Mucosa of stomach (tissue), 1 donor: ENCODE data around the gene UBE2D4.
"Not testable (repeated sequence)": the region's sequence is repeated elsewhere in the genome, so short reads cannot be mapped to it uniquely, and the experiment has no call there.

ENCODE experiments used
- H3K27me3 ChIP-seq: one replicate; pipeline ENCODE4 v1.7.0; 2013; ENCODE audit warnings: mild to moderate bottlenecking, low read length; ENCODE audit not compliant: control insufficient read depth, insufficient read depth
- H3K36me3 ChIP-seq: one replicate; pipeline ENCODE4 v1.7.0; 2013; ENCODE audit warnings: low read length; ENCODE audit not compliant: control insufficient read depth, insufficient read depth
- H3K4me1 ChIP-seq: one replicate; pipeline ENCODE4 v1.7.0; 2013; ENCODE audit warnings: mild to moderate bottlenecking, low read length; ENCODE audit not compliant: control insufficient read depth, insufficient read depth
- H3K4me3 ChIP-seq: one replicate; pipeline ENCODE4 v1.7.0; 2013; ENCODE audit warnings: low read length
- H3K9ac ChIP-seq: one replicate; pipeline ENCODE4 v1.7.0; 2013; ENCODE audit warnings: mild to moderate bottlenecking, low read length, moderate library complexity
- H3K9me3 ChIP-seq: one replicate; pipeline ENCODE4 v1.7.0; 2013; ENCODE audit warnings: mild to moderate bottlenecking, low read length, moderate library complexity; ENCODE audit not compliant: control insufficient read depth
- donor health status: Pancreatic carcinoma.

UBE2D4 gene

DNA sequence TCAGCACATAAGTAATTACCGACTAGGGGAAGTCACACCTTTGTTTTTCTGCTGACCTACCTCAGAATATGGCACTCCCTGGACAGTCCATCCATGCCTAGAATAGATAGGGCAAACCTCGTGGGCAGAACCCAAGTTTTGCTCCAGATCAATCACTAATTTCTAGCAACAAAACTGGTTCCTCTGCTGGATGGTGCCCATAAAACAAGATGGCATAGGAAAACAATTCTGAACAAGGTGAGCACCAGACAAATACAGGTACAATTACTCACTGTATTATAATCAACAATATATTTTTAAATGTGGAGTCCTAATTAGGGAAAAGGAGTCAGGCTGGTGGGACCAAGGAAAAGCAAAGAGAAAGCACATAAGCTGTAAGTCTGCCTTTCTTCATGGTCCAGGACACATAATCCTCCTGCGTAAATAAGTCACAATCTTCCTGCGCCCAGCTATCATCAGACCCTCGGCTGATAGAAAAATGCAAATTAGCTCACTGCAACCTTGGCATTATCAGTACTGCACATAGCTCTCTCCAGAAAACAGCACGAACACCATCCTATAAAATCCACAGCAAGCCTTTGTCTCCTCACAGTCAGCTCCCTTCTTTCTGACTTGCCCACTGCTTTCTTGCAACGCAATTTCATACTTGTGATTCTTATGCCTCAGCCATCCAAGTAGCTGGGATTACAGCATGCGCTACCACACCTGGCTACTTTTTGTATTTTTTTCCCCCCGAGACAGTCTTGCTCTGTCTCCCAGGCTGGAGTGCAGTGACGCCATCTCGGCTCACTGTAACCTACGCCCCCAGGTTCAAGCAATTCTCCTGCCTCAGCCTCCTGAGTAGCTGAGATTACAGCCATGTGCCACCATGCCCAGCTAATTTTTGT lies 34.9 kb upstream of the UBE2D4 start:
- Histone ChIP-seq H3K27me3 (no peaks in the 10 kb centered on the region), H3K36me3 (no peaks in the 10 kb centered on the region), H3K4me1 (peaks cover 23% of the 10 kb centered on the region), H3K9me3 (no peaks in the 10 kb centered on the region), H3K4me3 (no peak overlapping the region), H3K9ac (no peak overlapping the region)

GRCh38 chr7:43895847-43896415 lies 30.3 kb upstream of the UBE2D4 start:
- no peak overlapping the region for H3K4me3 ChIP-seq
- no peaks in the 10 kb centered on the region for H3K36me3 ChIP-seq
- no peaks in the 10 kb centered on the region for H3K9me3 ChIP-seq
- no peak overlapping the region for H3K9ac ChIP-seq
- no peaks in the 10 kb centered on the region for H3K27me3 ChIP-seq
- H3K4me1 ChIP-seq: peaks cover 8% of the 10 kb centered on the region

- not testable (repeated sequence) for H3K9me3 ChIP-seq, H3K27me3 ChIP-seq, H3K4me1 ChIP-seq, H3K36me3 ChIP-seq, H3K4me3 ChIP-seq, H3K9ac ChIP-seq
Measured at GRCh38 chr7:43898571-43898970, 27.7 kb upstream of the UBE2D4 start.

- H3K4me1 ChIP-seq: peaks cover 24% of the 10 kb centered on the region
- no peaks in the 10 kb centered on the region for H3K36me3 ChIP-seq
- no peaks in the 10 kb centered on the region for H3K27me3 ChIP-seq
- no peaks in the 10 kb centered on the region for H3K9me3 ChIP-seq
- H3K9ac ChIP-seq: no peak overlapping the region
- H3K4me3 ChIP-seq: no peak overlapping the region
Measured at GRCh38 chr7:43902542-43903054, 23.6 kb upstream of the UBE2D4 start.

DNA sequence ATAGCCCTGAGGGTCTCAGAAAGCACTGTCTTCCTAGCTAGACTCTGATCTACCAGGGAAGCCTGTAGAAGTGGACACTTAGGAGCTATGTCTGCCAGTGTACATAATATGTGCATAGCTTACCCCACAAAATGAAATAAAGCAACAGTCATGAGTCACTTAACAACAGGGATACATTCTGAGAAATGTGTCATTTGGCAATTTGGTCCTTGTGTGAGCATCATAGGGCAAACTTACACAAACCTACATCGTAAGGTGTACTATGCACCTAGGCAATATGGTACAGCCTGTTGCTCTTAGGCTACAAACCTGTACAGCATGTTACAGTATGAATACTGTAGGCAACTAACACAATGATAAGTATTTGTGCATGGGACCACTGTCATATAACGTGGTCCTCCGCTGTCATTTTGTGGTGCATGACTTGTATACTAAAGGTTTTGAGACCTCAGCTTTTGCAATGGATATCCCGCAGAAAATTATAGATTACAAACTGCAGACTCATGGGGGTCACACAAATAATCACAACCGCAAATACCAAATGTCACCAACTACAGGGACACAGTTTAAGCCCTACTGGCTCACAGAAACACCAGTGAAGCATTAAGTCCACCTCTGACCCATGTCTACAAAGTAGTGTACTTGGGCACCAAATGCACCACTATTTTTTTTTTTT lies 21.6 kb upstream of the UBE2D4 start:
- Histone ChIP-seq H3K9me3 (no peaks in the 10 kb centered on the region), H3K27me3 (no peaks in the 10 kb centered on the region), H3K9ac (no peak overlapping the region), H3K4me1 (peaks cover 24% of the 10 kb centered on the region), H3K36me3 (no peaks in the 10 kb centered on the region), H3K4me3 (no peak overlapping the region)

DNA sequence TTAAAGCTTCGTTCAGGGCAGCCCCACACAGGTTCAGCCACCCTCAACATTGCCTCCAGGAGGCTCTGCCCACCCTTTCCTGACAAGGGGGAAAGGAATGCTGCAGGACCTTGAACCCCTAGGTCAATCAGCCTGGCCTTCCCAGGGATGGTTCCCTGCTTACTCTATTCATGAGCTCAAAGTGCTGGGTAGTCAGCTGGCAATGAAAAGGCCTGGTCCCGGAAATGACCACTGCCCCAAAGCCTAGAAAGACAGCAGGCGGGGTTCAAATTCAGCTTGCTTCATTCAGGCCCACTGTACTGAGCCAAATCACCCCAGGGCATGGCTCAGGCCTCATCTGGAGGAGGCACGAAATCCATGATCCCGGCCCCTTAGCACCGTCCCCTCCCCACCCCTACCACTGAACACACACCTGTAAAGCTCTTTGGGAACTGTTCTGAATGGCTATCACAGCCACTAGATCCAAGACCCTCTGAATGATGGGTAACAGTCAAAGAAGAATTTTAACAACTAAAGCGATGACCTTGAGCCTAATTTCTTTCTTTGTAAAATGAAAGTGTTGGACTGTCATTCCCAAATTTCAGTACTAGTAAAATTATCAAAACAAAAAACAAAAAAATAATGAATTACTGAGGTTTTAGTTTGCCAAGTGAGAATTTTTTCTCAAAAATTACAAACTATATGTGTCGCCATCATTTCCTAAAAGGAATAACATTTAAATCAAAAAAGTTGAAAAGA lies 20.9 kb upstream of the UBE2D4 start:
- no peaks in the 10 kb centered on the region for H3K27me3 ChIP-seq
- H3K4me3 ChIP-seq: peak overlapping the region; percentile 63
- H3K9me3 ChIP-seq: no peaks in the 10 kb centered on the region
- H3K4me1 ChIP-seq: peaks cover 24% of the 10 kb centered on the region
- peak overlapping the region; percentile 86 for H3K9ac ChIP-seq
- no peaks in the 10 kb centered on the region for H3K36me3 ChIP-seq

DNA sequence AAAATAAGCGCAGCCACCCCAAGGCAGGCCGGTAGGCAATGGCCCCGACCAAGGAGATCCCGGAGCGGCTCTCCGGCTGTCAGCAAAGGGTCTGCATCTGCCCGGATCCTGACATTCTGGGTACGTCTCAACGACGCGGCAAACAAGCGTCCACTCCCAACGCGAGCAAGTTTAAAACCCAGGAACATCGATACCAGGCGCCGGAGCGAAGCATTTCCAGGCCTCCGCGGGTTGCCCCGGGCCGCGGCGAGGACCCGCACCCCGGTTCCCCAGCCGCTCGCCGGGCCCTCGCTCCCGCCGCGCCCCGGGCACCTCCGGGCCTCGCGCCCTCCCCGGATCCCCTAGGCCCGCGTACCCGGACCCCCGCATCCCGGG lies 20.3 kb upstream of the UBE2D4 start:
- no peaks in the 10 kb centered on the region for H3K9me3 ChIP-seq
- peak overlapping the region; percentile 63 for H3K4me3 ChIP-seq
- no peaks in the 10 kb centered on the region for H3K27me3 ChIP-seq
- H3K36me3 ChIP-seq: no peaks in the 10 kb centered on the region
- peaks cover 24% of the 10 kb centered on the region for H3K4me1 ChIP-seq
- H3K9ac ChIP-seq: peak overlapping the region; percentile 86

DNA sequence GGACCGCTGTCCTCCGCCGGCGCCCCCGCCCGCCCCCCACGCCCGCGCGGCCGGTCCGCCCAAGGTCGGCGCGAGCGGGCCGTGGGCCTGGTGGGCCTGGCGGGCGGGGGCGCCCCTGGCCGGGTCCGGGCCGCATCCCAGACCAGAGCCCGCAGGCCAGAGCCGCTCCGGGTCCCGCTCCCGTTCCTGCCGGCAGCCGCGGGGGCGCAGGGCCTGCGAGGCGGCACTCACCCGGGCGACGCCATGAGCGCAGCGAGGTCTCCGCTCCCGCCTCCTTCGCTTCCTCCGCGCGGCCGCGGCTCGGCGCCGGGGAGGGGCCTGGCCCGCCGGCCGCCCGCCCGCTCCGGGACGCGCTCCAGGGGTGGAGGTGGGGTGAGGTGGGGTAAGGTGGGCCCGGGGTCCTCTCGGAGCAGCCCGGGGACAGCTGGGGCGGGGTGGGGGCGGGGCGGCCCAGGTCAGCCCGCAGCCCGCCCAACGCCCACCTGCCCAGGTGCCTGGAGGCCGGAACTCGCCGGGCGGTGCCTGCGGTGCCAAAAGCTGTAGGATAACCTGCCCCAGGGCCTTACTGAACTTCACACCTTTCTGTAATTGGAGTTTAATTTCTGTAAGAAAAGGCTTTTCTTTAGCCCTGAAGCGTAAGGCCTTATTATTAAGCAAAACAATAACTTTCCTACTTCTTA lies 19.8 kb upstream of the UBE2D4 start, which contains the start of gene URGCP:
Gene URGCP, minus strand, starts transcription at position 266 of the 680 bp plus-strand sequence. Its CDS starts 21 bp downstream, at position 245.
- peaks cover 24% of the 10 kb centered on the region for H3K4me1 ChIP-seq
- peak within 1 kb of the TSS; percentile 63 for H3K4me3 ChIP-seq
- no peaks in the 10 kb centered on the region for H3K27me3 ChIP-seq
- H3K36me3 ChIP-seq: no peaks in the 10 kb centered on the region
- H3K9me3 ChIP-seq: no peaks in the 10 kb centered on the region
- peak within 1 kb of the TSS; percentile 86 for H3K9ac ChIP-seq

DNA sequence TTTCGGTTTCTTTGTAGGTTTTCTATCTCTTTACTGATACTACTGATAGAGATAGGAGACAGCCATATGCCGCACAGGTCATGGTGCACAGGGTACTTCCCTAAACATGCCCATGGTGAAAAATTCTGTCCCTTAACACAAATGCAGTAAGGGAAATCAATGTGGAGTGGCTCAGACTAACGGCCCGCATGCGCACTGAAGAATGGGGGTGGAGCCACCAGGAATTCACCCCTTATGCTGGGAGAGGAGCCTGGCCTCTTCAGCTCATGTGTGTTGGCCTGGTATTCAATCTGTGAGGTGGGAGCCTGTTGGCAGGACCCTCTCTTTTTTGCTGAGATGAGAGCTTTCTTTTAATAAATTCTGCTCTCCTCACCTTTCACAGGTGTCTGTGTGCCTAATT lies 11.4 kb upstream of the UBE2D4 start:
- no peaks in the 10 kb centered on the region for H3K9me3 ChIP-seq
- no peaks in the 10 kb centered on the region for H3K4me1 ChIP-seq
- H3K27me3 ChIP-seq: no peaks in the 10 kb centered on the region
- no peak overlapping the region for H3K9ac ChIP-seq
- H3K4me3 ChIP-seq: no peak overlapping the region
- no peaks in the 10 kb centered on the region for H3K36me3 ChIP-seq

- no peaks in the 10 kb centered on the region for H3K27me3 ChIP-seq
- H3K4me3 ChIP-seq: no peak overlapping the region
- H3K36me3 ChIP-seq: no peaks in the 10 kb centered on the region
- H3K4me1 ChIP-seq: no peaks in the 10 kb centered on the region
- H3K9me3 ChIP-seq: no peaks in the 10 kb centered on the region
- H3K9ac ChIP-seq: no peak overlapping the region
Measured at GRCh38 chr7:43915907-43916306, 10.3 kb upstream of the UBE2D4 start.

DNA sequence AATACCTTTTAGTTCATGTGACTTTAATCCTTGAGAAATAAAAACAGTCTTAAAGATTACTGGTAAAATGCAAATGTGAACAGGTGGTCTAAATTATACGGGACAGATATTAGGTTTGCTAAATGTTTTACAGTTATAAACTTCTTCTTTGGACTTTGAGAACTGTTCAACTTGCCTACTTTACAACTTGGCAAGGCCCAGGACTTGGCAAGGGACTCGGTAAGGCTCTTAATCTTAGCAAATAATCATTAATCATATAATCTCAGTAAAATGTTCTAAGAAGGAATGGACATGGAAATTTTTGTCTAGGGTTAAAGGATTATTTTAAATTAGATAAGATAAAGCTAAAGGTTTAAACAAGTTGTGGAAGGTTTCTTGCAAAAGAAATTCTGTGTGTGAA lies 4.8 kb upstream of the UBE2D4 start:
- Histone ChIP-seq H3K4me1 (no peaks in the 10 kb centered on the region), H3K36me3 (no peaks in the 10 kb centered on the region), H3K9ac (no peak overlapping the region), H3K4me3 (no peak overlapping the region), H3K9me3 (no peaks in the 10 kb centered on the region), H3K27me3 (no peaks in the 10 kb centered on the region)
